Measurements from ENCODE around the gene MFRP.
A peak's percentile ranks its signal among the peaks of the same experiment; 100 is the strongest.

Gene MFRP

DNA sequence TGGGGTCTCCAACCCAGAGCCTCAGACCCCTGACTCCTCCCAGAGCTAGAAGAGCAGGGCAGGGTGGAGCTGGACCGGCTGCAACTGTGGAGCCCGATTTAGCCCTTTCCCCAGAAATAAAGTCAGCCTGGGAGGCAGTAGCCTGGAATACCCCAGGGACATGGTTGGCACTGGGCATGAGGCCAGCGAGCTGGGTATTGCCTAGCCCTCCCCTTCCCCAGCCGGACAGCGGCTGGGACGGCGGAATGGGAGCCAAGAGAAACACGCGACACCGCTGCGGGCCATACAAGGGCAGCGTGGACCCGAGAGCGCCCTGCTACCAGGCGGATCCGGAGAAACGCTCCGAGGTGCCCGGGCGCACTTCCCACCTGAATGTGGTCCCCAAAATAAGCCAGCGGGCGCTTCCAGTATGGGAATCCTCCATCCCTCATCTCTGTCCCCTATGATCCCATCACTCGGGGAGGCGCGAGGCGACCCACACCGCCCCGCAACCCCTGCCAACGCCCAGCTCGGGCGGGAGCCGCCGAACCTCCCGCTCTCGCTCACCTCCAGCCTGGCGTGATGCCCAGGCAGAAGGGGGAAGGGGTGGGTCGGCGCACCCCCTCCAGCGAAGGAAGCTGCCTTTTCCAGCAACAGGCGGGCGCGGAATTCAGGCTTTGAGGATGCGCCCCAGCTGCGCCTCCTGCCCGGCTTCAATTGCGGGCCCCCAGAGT, 30.3 kb downstream of the MFRP start (continued):
- TF ChIP-seq, protein P1, sequence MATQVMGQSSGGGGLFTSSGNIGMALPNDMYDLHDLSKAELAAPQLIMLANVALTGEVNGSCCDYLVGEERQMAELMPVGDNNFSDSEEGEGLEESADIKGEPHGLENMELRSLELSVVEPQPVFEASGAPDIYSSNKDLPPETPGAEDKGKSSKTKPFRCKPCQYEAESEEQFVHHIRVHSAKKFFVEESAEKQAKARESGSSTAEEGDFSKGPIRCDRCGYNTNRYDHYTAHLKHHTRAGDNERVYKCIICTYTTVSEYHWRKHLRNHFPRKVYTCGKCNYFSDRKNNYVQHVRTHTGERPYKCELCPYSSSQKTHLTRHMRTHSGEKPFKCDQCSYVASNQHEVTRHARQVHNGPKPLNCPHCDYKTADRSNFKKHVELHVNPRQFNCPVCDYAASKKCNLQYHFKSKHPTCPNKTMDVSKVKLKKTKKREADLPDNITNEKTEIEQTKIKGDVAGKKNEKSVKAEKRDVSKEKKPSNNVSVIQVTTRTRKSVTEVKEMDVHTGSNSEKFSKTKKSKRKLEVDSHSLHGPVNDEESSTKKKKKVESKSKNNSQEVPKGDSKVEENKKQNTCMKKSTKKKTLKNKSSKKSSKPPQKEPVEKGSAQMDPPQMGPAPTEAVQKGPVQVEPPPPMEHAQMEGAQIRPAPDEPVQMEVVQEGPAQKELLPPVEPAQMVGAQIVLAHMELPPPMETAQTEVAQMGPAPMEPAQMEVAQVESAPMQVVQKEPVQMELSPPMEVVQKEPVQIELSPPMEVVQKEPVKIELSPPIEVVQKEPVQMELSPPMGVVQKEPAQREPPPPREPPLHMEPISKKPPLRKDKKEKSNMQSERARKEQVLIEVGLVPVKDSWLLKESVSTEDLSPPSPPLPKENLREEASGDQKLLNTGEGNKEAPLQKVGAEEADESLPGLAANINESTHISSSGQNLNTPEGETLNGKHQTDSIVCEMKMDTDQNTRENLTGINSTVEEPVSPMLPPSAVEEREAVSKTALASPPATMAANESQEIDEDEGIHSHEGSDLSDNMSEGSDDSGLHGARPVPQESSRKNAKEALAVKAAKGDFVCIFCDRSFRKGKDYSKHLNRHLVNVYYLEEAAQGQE (tag by site-specific recombination; IDR thresholded peaks at IDR 0.05), result no peak
- TF ChIP-seq, protein P2, sequence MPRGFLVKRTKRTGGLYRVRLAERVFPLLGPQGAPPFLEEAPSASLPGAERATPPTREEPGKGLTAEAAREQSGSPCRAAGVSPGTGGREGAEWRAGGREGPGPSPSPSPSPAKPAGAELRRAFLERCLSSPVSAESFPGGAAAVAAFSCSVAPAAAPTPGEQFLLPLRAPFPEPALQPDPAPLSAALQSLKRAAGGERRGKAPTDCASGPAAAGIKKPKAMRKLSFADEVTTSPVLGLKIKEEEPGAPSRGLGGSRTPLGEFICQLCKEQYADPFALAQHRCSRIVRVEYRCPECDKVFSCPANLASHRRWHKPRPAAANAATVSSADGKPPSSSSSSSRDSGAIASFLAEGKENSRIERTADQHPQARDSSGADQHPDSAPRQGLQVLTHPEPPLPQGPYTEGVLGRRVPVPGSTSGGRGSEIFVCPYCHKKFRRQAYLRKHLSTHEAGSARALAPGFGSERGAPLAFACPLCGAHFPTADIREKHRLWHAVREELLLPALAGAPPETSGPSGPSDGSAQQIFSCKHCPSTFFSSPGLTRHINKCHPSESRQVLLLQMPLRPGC (tag by site-specific recombination; IDR thresholded peaks at IDR 0.05), result no peak
- TF ChIP-seq WT1 (tag by site-specific recombination; IDR thresholded peaks at IDR 0.05), result no peak
- no peak for TF ChIP-seq MZF1 (tag by site-specific recombination; IDR thresholded peaks at IDR 0.05; ENCODE audit: borderline replicate concordance)
- peak; percentile 85 for TF ChIP-seq KLF1 (tag by site-specific recombination; IDR thresholded peaks at IDR 0.05)
- TF ChIP-seq ZNF10 (tag by site-specific recombination; IDR thresholded peaks at IDR 0.05), result no peak
- no peak for TF ChIP-seq ZNF561 (tag by site-specific recombination; IDR thresholded peaks at IDR 0.05; ENCODE audit: borderline replicate concordance)
- no peak for TF ChIP-seq ZNF292 (tag by site-specific recombination; IDR thresholded peaks at IDR 0.05; ENCODE audit: borderline replicate concordance, low read depth)
- no peak for TF ChIP-seq ZNF16 (tag by site-specific recombination; IDR thresholded peaks at IDR 0.05; ENCODE audit: low read depth)
- TF ChIP-seq ZNF155 (tag by site-specific recombination; IDR thresholded peaks at IDR 0.05), result no peak
- TF ChIP-seq, protein P3, sequence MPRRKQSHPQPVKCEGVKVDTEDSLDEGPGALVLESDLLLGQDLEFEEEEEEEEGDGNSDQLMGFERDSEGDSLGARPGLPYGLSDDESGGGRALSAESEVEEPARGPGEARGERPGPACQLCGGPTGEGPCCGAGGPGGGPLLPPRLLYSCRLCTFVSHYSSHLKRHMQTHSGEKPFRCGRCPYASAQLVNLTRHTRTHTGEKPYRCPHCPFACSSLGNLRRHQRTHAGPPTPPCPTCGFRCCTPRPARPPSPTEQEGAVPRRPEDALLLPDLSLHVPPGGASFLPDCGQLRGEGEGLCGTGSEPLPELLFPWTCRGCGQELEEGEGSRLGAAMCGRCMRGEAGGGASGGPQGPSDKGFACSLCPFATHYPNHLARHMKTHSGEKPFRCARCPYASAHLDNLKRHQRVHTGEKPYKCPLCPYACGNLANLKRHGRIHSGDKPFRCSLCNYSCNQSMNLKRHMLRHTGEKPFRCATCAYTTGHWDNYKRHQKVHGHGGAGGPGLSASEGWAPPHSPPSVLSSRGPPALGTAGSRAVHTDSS (tag by site-specific recombination; IDR thresholded peaks at IDR 0.05), result no peak
- TF ChIP-seq ZNF239 (tag by site-specific recombination; IDR thresholded peaks at IDR 0.05), result no peak
- peak; percentile 64; the same call in 1 of the 2 replicates for TF ChIP-seq EGR2 (tag by site-specific recombination; IDR thresholded peaks at IDR 0.05; ENCODE audit: low read depth)
- TF ChIP-seq ZNF335 (tag by site-specific recombination; conservative IDR thresholded peaks at IDR 0.05), result peak; percentile 58
- no peak for TF ChIP-seq ZNF121 (tag by site-specific recombination; IDR thresholded peaks at IDR 0.05)
- TF ChIP-seq PRDM1 (tag by site-specific recombination; IDR thresholded peaks at IDR 0.05), result no peak
- no peak for TF ChIP-seq ZNF621 (tag by site-specific recombination; IDR thresholded peaks at IDR 0.05)
- TF ChIP-seq SCRT2 (tag by site-specific recombination; IDR thresholded peaks at IDR 0.05), result peak; percentile 96
- TF ChIP-seq ZNF48 (tag by site-specific recombination; IDR thresholded peaks at IDR 0.05), result no peak
- TF ChIP-seq, protein P4, sequence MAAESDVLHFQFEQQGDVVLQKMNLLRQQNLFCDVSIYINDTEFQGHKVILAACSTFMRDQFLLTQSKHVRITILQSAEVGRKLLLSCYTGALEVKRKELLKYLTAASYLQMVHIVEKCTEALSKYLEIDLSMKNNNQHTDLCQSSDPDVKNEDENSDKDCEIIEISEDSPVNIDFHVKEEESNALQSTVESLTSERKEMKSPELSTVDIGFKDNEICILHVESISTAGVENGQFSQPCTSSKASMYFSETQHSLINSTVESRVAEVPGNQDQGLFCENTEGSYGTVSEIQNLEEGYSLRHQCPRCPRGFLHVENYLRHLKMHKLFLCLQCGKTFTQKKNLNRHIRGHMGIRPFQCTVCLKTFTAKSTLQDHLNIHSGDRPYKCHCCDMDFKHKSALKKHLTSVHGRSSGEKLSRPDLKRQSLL (tag by site-specific recombination; IDR thresholded peaks at IDR 0.05), result no peak
- TF ChIP-seq ZSCAN30 (tag by site-specific recombination; IDR thresholded peaks at IDR 0.05), result 0 out of 2 replicates have a peak, but pooled peaks have one; percentile 12
- TF ChIP-seq, protein P5, sequence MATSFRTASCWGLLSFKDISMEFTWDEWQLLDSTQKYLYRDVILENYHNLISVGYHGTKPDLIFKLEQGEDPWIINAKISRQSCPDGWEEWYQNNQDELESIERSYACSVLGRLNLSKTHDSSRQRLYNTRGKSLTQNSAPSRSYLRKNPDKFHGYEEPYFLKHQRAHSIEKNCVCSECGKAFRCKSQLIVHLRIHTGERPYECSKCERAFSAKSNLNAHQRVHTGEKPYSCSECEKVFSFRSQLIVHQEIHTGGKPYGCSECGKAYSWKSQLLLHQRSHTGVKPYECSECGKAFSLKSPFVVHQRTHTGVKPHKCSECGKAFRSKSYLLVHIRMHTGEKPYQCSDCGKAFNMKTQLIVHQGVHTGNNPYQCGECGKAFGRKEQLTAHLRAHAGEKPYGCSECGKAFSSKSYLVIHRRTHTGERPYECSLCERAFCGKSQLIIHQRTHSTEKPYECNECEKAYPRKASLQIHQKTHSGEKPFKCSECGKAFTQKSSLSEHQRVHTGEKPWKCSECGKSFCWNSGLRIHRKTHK (tag by site-specific recombination; IDR thresholded peaks at IDR 0.05), result no peak
- TF ChIP-seq ZNF37A (tag by site-specific recombination; IDR thresholded peaks at IDR 0.05), result no peak
- TF ChIP-seq HOXD13 (CRISPR knock-in tag; IDR thresholded peaks at IDR 0.05; ENCODE audit: borderline replicate concordance), result no peak
- no peak; the same call in 1 of the 2 replicates for TF ChIP-seq ZEB2 (tag by site-specific recombination; IDR thresholded peaks at IDR 0.05)
- TF ChIP-seq, protein P6, sequence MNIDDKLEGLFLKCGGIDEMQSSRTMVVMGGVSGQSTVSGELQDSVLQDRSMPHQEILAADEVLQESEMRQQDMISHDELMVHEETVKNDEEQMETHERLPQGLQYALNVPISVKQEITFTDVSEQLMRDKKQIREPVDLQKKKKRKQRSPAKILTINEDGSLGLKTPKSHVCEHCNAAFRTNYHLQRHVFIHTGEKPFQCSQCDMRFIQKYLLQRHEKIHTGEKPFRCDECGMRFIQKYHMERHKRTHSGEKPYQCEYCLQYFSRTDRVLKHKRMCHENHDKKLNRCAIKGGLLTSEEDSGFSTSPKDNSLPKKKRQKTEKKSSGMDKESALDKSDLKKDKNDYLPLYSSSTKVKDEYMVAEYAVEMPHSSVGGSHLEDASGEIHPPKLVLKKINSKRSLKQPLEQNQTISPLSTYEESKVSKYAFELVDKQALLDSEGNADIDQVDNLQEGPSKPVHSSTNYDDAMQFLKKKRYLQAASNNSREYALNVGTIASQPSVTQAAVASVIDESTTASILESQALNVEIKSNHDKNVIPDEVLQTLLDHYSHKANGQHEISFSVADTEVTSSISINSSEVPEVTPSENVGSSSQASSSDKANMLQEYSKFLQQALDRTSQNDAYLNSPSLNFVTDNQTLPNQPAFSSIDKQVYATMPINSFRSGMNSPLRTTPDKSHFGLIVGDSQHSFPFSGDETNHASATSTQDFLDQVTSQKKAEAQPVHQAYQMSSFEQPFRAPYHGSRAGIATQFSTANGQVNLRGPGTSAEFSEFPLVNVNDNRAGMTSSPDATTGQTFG (tag by site-specific recombination; IDR thresholded peaks at IDR 0.05; ENCODE audit: borderline replicate concordance), result no peak
- peak; percentile 84 for TF ChIP-seq ZBTB8A (tag by site-specific recombination; IDR thresholded peaks at IDR 0.05)

Measured in HEK293 (cell line).